HG03571 (cell line): ENCODE measurements around the gene PLXNA2.

Source experiments
- ATAC-seq: cut with Tn5 transposase; IDR thresholded peaks from one replicate; pipeline ENCODE4 v1.9.1; 2021; ENCODE audit not compliant: unreplicated experiment

The PLXNA2 gene

GRCh38 chr1:208205216-208206013, 38.8 kb downstream of the PLXNA2 start:
- ATAC-seq: no peak

DNA sequence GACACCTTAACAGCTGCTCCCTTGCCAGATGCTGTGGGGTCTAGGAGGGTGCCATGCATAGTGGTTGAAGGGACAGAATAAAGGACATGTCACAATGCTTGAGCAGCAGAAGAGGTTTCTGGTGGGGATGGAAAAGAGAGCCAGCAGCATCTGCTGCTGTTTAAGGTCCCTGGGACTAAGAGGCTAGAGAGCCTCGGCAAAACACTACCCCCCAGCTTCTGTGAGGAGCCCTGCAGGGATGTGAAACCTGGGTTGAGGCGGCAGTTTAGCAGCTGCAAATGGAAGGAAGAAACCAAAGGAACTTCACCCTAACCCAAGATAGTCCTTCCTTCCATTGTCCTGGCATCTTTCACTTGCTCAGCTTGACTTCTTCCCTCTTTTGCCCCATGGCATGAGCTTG, 39.4 kb downstream of the PLXNA2 start:
- no peak for ATAC-seq

DNA sequence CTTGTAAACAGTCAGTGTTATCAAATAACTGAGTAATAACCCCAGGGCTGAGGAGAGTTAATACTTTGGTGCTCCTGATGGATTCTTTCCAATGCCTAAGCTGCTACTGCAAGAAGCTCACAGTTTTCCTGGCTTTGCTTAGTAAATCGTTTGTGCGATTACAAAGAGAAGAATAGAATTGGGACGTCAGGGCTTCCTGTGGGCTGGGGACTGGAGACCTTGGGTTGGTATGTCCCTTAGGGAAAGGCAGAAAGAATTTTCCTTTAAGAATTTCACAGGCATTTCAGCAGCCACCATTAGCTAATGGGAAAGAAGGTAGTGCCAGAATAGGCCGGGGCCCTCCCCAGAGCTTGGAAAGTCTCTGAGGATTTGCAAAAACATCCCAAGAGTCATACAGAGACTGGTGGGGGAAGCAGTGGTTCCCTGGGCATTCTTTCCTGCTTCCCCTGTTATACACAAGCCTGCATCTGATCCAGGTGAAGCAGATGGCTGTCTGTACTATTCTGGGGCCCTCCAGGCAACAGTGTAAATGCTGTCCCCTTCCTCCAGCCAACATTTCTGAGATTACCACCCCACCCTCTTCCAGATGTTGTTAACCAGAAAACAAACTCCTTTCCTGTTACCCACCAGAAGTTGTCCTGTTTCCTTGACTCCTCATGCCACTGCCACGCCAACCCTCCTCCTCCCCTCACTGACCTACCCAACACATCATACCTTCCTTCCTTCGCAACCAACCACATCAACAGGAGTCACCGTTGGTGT, 40.2 kb downstream of the PLXNA2 start:
- no peak for ATAC-seq

- ATAC-seq: no peak
Measured at GRCh38 chr1:208203127-208203847, 40.9 kb downstream of the PLXNA2 start.

DNA sequence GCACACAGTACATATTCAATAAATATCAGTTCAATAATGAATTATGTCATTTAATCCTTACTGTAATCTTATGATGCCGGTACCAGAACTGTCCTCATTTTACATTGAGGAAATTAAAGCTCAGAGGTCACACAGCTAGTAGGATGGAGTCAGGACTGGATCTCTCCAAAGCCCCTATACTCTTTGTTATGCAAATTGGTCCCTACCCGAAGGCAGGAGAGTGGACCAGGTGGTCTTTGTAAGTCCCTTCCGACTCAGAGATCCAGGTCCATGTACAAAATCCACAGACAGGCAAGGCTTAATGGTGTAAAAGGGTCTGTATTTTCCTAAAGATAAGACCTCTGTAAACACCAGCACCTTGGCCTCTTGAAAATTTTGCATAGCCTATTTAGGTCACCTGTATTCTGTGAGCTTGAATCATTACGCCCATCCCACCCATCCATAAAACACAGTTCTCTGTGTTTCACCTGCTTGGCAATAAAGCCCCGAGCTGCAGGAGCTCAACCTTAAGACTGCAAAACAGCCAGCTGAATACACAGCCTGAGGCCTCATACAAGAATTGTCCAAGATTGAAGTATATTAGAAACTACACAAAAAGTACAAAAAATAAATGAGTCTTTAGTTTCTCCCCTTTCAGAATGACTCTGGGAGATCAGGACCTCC, 41.7 kb downstream of the PLXNA2 start:
- ATAC-seq: no peak

DNA sequence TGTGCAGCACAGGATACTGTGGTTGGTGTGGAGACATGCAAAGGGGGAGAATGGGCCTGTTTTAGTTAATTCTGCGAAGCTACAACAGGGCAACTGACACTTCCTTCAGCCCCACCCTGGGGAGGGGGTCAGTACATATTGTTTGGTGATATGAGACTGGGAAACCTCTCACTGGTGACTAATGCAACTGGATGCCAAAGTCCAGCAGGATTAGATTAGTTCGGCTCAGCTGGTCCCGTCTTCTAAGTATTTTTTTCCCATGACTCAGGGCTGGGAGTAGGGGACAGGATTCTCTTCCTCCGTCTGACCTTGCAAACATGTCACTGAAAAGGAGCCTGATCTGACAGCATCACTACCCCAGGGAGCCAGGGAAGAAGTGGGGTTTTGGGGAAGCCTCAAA, 43.0 kb downstream of the PLXNA2 start:
- ATAC-seq: no peak

DNA sequence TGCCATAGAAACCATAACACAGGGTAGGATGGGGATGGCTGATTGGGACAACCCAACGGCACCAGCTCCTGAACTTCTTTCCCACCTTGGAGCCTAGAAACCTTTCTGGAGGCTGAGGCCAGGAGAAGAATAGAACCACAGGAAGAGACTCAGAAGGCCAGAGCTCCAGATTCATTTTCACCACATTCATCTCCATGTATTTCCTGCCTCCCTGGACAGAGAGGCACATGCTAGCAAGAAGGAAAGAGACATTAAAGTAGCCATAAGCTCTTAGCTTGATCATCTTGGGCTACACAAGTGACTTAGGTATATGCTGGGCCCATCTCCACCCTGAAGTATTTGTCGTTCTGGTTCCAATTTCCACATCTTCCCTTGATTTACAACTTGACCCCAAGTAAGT, 44.1 kb downstream of the PLXNA2 start:
- ATAC-seq: no peak

GRCh38 chr1:208198236-208198635, 45.9 kb downstream of the PLXNA2 start:
- ATAC-seq: no peak

DNA sequence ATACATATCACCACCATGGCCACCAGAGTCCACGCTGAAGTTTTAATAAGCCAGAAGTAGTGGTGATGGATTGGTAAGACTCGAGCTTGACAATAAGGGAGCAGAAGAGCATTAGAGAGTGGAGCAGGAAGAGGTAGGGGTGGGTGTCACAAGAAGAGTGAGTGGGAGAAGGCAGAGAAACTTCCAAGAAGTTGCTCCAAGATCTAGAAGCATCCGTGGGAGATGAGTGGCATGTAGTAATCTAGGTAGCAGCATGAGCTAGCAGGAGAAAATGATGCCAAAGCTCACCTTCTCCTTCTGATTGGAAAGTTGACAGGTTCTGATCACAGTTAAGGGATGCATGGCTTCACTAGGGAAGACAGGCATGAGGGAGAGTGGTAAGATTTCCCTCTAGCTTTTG, 49.2 kb downstream of the PLXNA2 start:
- no peak for ATAC-seq

DNA sequence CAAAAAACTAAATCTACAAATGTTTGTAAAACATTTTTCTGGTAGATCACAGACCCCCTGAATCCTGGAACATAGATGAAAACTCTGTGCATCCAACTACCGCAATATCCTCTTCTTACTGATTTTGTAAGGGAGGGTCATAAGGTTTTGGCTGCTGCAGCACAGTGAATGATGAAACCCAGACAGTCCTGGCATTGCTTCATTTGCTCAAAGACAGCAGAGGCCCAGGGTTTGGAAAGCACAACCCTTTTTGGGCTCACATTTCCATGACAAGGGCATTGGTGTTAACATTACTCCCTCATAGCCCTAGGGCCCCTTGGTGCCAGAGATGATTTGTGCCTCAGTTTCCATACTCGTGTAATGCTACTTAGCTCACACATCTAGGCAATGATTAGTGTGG, 51.2 kb downstream of the PLXNA2 start:
- no peak for ATAC-seq

DNA sequence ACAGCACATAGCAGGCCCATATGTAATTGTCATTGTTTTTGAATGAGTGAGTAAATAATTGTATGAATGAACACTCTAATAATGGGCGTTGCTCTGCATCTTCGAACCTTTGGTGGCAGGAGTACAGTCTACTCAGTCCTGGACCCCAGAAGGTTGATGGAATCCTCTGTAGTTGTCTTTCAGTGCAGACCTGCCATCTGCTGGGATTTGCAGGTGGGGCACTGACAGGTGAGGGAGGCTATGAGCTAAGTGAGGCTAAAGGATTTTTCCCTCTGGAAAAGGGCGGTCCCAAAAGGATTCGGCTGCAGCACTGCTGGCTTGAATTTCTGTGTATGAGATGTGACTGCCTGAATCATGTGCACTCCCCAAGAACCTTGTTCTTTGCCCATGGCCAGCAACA, 53.4 kb downstream of the PLXNA2 start:
- ATAC-seq: no peak

- no peak for ATAC-seq
Measured at GRCh38 chr1:208189716-208190115, 54.5 kb downstream of the PLXNA2 start.

DNA sequence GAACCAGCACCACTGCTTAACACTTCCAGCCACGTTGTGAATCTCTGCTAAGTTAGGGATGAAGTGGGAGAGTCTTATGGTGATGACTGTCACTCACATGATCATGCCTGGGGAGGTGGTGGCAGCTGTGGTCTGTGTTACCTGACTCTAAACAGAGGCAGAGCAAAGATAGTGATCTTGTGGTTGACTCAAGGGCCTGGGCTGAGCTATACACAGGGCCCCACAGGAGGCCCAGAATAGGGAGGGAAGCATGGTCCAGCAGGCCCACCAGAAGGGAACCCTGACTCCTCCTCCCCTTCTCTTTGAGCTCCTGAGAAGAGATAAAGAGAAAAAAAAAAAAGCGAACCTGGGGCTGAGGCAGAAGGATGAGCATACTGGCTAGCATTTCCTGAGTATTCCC, 55.0 kb downstream of the PLXNA2 start:
- ATAC-seq: no peak

GRCh38 chr1:208188607-208189006, 55.6 kb downstream of the PLXNA2 start:
- no peak for ATAC-seq

DNA sequence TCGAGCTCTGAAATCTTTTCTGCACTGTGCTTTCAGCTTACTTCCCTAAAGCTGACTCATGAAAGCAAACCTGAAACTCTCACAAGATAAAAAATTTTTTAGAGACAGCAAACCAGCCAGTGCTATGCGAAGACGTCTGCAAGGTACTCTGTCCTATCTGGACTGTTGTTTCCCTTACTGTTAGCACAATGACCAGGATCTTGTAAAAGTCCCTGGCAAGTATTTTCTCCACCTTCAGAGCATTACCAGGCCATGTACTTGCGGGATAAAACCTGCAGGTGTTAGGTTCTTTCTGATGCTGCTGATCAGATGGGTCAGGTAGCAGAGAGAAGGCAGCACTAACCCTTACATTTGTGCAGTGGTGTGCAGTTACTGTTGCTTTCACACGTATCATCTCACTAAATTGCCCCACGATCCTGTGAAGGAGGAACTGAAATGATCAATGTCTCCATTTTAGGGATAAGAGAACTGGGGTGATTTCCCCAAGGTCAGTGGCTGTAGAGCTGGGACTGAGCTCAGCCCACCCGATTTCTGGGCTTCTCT, 56.6 kb downstream of the PLXNA2 start:
- no peak for ATAC-seq

- ATAC-seq: no peak
Measured at GRCh38 chr1:208185801-208186231, 58.4 kb downstream of the PLXNA2 start.

- ATAC-seq: no peak
Measured at GRCh38 chr1:208184966-208185654, 59.1 kb downstream of the PLXNA2 start.

- no peak for ATAC-seq
Measured at GRCh38 chr1:208183977-208184911, 59.9 kb downstream of the PLXNA2 start.
